Renal cortical epithelial cell (primary cell): Measurements from ENCODE around the gene AP1S2. TPM values are rescaled to one million over a fixed set of nuclear protein-coding genes. Genes with fewer than 3 reads are reported as not detected.
"Not testable (repeated sequence)": the region's sequence is repeated elsewhere in the genome, so short reads cannot be mapped to it uniquely, and the experiment has no call there.

Experiments used
- DNase-seq: peaks from one replicate; pipeline ENCODE4 v3.0.0-alpha.2; 2011; ENCODE audit warnings: low read depth
- total RNA-seq: library from RNA; depleted of rRNA; stranded (reverse); fragments of >200 nt; gene quantifications from 2 replicates; pipeline ENCODE4 v1.2.3, GENCODE V29; 2014

Gene AP1S2
- total RNA-seq, 1 donor from 2014 or later: 65.3 TPM

- DNase-seq: no peak
Measured at GRCh38 chrX:15855568-15856221, 1.1 kb upstream of the AP1S2 start.

- DNase-seq: no peak
Measured at GRCh38 chrX:15854080-15854655, 445 bp downstream of the AP1S2 start.

GRCh38 chrX:15853586-15854079, 980 bp downstream of the AP1S2 start:
- no peak for DNase-seq

DNA sequence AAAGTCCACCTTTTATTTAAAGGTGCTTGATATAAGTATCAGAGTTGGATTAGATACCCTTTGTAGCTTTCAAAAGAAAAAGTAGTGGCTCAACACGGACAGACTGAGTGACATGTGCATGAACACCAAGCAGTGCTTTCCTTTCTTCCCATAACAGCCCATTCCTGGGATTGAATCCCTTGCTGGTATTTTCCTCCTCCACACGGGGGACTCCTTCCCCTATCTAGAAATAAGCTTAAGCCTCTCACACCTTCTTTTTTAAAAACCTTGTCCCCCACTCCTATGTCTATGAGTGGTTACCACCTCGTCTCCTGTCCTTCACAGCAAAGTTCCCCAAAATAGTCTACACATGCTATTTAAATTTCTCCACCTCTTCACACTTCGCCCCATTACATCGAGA, 5.1 kb downstream of the AP1S2 start:
- no peak for DNase-seq

DNA sequence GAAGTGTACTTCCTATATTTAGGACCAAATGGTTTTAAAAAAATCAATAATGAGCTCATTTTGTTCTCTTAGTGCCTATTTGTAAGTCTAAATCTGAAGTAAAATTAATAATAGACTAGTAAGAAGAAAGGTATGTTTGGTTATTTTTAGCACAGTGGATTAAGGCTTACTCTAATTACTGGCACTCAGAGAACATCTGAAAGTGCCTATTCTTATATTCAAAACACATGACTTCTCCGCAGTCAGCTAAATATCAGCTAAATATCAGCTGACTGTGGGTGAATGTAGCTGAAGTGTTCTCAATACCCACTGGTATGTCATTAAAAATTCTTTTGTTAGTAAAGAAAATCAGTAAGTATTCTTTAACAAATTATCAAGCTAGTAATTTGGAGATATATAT, 6.0 kb downstream of the AP1S2 start:
- peak; percentile 23 for DNase-seq

- no peak for DNase-seq
Measured at GRCh38 chrX:15843960-15844359, 10.7 kb downstream of the AP1S2 start.

DNA sequence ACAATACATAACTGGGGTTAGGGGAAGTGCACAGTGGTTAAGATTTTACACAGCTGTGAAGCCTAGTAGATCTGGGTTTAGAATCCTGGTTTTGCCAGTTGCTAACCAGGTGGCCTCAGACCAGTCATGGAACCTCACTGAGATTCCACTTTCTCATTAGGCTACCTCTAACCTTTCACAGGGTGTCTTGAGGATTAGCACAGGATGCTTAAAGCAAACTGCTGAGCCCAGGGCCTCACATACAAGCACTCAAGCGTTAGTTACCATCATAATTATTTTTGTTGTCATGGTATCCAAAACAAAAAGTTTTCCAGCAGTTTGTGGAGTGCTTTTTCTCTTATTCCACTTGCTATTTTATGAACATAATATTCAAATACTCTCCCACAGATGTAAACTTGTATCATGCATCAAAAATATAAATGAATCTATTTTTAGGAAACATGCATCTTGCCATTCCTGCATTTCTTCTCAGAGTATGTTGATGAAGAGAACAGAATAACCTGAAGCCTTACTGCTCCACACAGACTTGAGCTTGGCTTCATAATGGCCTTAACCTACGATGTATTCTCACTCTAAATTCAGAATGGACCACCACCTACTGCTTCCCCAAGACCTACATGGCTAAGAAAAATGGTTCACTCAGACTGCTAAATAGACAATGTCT, 12.6 kb downstream of the AP1S2 start:
- no peak for DNase-seq

DNA sequence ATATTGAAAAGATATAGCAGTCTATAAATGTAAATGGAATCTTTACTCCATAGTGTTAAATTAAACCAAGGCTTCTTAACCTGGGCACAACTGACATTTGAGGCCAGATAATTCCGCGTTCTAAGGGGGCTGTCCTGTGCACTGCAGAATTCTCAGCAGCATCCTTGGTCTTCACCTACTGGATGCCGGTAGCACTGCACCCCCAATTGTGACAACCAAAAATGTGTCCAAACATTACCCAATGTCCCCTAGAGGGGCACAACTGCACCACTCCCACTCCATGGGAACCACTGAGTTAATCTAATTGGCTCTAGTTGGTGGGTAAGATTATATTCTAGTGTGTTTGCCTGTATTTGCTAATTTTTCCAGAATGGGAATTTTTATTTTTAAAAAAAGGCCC, 16.6 kb downstream of the AP1S2 start:
- DNase-seq: no peak

GRCh38 chrX:15834827-15835595, 19.6 kb downstream of the AP1S2 start:
- peak; percentile 22 for DNase-seq

GRCh38 chrX:15834053-15834452, 20.6 kb downstream of the AP1S2 start:
- no peak for DNase-seq

- DNase-seq: not testable (repeated sequence)
Measured at GRCh38 chrX:15831347-15831746, 23.3 kb downstream of the AP1S2 start.

GRCh38 chrX:15829217-15829616, 25.4 kb downstream of the AP1S2 start:
- DNase-seq: no peak

DNA sequence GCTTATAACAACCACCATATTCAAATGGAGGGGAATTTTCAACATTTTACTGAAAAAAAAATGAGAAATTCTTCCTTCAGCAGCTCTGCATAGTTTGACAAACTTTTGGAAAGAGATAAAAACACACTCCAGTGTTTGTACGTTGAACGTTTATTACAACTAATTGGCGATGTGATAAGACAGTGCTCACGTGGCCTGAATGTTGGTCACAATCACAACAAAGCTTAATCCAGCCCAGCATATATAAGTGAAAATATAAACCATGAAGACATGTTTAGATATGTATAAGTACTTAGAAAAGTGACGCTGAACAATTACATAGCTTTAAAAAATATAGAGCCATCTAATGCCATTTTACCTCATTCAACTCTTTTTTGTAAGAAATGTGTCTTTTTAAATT, 28.7 kb downstream of the AP1S2 start:
- DNase-seq: no peak

DNA sequence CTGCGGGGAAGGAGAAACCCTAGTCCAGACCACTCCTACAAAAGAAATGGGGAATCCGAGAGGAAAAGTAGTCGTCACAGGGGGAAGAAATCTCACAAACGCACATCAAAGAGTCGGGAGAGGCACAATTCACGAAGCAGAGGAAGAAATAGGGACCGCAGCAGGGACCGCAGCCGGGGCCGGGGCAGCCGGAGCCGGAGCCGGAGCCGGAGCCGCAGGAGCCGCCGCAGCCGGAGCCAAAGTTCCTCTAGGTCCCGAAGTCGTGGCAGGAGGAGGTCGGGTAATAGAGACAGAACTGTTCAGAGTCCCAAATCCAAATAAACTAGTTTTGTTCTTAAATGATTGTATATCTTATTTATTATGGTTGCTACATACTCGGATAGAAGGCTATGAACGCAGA, 31.7 kb downstream of the AP1S2 start:
- no peak for DNase-seq

GRCh38 chrX:15820106-15821073, 34.2 kb downstream of the AP1S2 start:
- DNase-seq: no peak

- no peak for DNase-seq
Measured at GRCh38 chrX:15816886-15817285, 37.7 kb downstream of the AP1S2 start.

DNA sequence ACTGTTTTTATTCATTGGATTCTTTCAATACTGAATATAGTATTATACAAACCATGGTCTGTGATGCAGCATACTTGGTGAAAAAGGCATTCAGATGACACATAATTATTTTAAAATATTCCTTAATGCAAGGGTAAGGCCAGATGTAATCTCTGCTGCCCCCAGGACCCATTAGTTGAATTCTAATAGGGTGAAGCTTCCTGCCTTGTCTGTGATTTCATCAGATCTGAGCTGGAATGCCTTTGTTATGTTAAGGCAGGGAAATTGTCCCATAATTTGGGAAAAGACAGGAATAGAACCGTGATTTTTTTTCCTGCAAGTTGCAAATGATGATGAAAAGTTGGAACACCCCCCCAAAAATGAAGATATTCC, 38.2 kb downstream of the AP1S2 start:
- no peak for DNase-seq

DNA sequence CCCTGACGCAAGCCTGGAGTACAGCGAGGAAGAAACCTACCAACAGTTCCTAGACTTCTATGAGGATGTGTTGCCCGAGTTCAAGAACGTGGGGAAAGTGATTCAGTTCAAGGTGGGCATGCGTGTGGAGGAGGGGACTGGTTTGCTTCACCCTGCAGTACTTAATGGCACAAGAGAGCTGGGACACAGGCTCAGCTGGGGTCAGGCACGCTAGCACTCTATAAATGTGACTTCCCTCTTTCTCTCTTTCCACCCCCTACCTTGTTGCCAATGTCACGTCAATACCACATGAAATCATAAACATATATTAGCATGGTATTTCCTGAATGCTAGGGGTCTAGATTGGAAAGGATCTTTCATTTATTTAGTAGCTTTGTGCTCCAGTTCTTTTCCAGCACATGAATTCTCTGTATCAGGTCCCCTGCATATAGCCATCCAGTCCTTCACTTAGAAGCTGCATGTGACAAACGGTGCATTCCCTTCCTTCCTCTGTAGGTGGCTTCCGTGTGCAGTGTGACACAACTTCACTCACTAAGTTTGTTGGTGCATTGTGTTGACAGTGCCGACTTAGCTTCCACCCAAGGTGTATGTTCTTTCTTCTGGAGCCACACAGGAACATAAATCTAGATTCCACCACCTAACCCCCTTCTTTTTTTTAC, 38.7 kb downstream of the AP1S2 start:
- DNase-seq: peak; percentile 15

DNA sequence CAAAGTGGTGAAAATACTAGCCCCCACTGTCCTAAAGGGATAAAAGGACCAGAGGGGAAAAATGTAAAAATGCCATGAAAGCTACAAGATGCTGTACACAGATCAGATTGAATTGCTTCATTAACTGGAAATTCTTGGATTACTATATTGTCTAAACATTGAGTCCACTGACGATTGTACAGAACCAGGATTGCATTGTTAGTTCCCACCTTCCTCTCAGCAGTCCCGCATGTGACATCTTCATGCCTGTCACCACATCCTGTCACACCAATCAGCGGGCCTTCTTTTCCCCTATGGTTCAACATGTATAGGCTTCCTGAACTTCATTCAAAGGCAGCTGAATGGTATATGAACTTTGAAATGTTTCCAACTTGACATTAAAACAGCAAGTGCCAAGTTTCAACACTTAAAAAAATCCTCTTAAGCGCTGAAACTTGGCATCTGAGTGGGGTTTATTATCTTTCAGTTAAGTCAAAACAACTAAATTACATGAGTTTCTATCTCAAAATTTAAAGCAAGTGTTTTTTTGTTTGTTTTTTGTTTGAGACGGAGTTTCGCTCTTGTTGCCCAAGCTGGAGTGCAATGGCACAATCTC, 39.7 kb downstream of the AP1S2 start:
- DNase-seq: no peak

- no peak for DNase-seq
Measured at GRCh38 chrX:15813416-15813815, 41.2 kb downstream of the AP1S2 start.
